K562 (cell line): ENCODE data around the gene PPM1F. TPM values are rescaled to one million over a fixed set of nuclear protein-coding genes. Genes with fewer than 3 reads are reported as not detected.
A peak's percentile ranks its signal among the peaks of the same experiment; 100 is the strongest.

Experiments used
- BHLHE40 ChIP-seq: IDR thresholded peaks from 2 replicates; pipeline ENCODE4 v1.6.1; 2011; ENCODE audit warnings: low read length, improper control_type of control experiment
- CBX2 ChIP-seq: fragments of 200-600 bp; sonication (generic); IDR thresholded peaks from one replicate; pipeline ENCODE4 v1.6.1; 2012; ENCODE audit warnings: mild to moderate bottlenecking, low read length, inconsistent platforms; ENCODE audit not compliant: insufficient read depth, poor library complexity, severe bottlenecking
- CHD4 ChIP-seq: fragments of 200-600 bp; sonication (generic); IDR thresholded peaks from 3 replicates; pipeline ENCODE4 v1.6.1; 2012; ENCODE audit warnings: low read depth, mild to moderate bottlenecking, mixed read lengths, low read length, inconsistent platforms; ENCODE audit not compliant: insufficient read depth, insufficient replicate concordance, poor library complexity, severe bottlenecking
- HOMEZ ChIP-seq: fragments of 250-450 bp; sonication (Bioruptor Pico); IDR thresholded peaks from 2 replicates; pipeline ENCODE4 v1.4.0; 2020; ENCODE audit warnings: mild to moderate bottlenecking, moderate library complexity
- KLF6 ChIP-seq: fragments of 250-450 bp; sonication (Bioruptor Pico); IDR thresholded peaks from 2 replicates; pipeline ENCODE4 v1.4.0; 2020; ENCODE audit warnings: mild to moderate bottlenecking, moderate library complexity, borderline replicate concordance
- MAFK ChIP-seq: IDR thresholded peaks from 2 replicates; pipeline ENCODE4 v1.6.1; 2011; ENCODE audit warnings: low read length, improper control_type of control experiment
- MECOM ChIP-seq: fragments of 250-450 bp; sonication (Bioruptor Pico); IDR thresholded peaks from 2 replicates; pipeline ENCODE4 v1.8.0; 2022; ENCODE audit warnings: inconsistent platforms
- MTA1 ChIP-seq: fragments of 450-650 bp; IDR thresholded peaks from 2 replicates; pipeline ENCODE4 v1.6.1; 2017; ENCODE audit warnings: borderline replicate concordance
- NR3C1 ChIP-seq: sonication (generic); formaldehyde crosslinking; IDR thresholded peaks from 2 replicates; pipeline ENCODE4 v1.8.1; 2022; ENCODE audit warnings: missing genetic modification reagents
- RBFOX2 ChIP-seq: fragments of 200-400 bp; formaldehyde crosslinking; IDR thresholded peaks from 2 replicates; pipeline ENCODE4 v1.6.1; 2017; ENCODE audit warnings: low read depth, mild to moderate bottlenecking, low read length, moderate library complexity
- TCF15 ChIP-seq: fragments of 250-450 bp; sonication (Bioruptor Pico); IDR thresholded peaks from 2 replicates; pipeline ENCODE4 v1.8.0; 2022; ENCODE audit warnings: moderate library complexity, mild to moderate bottlenecking, inconsistent platforms
- TCFL5 ChIP-seq: fragments of 250-450 bp; sonication (Bioruptor Pico); conservative IDR thresholded peaks from 2 replicates; pipeline ENCODE4 v1.6.1; 2021; ENCODE audit warnings: mild to moderate bottlenecking, moderate library complexity, matching md5 sums
- TEAD4 ChIP-seq, 2 experiments: sonication (generic) in 1 of 2; formaldehyde crosslinking in 1 of 2; IDR thresholded peaks; 2 replicates each; pipeline versions ENCODE4 v1.6.1 to v1.8.0; 2012 to 2022; ENCODE audit warnings: borderline replicate concordance in 1 of 2, inconsistent platforms in 1 of 2, low read length in 1 of 2, mild to moderate bottlenecking in 1 of 2, missing genetic modification reagents in 1 of 2
- TFAP4 ChIP-seq: sonication (generic); formaldehyde crosslinking; IDR thresholded peaks from 2 replicates; pipeline ENCODE4 v1.8.0; 2022; ENCODE audit warnings: missing genetic modification reagents, mild to moderate bottlenecking, moderate library complexity, borderline replicate concordance
- ZBTB7A ChIP-seq: IDR thresholded peaks from 2 replicates; pipeline ENCODE4 v1.6.1; 2011; ENCODE audit warnings: low read depth, mild to moderate bottlenecking, low read length, moderate library complexity, borderline replicate concordance; ENCODE audit not compliant: control insufficient read depth
- ZNF408 ChIP-seq: fragments of 250-450 bp; sonication (Bioruptor Pico); IDR thresholded peaks from 2 replicates; pipeline ENCODE4 v1.4.0; 2020; ENCODE audit warnings: low read depth, mild to moderate bottlenecking, moderate library complexity
- polyA plus RNA-seq, 8 experiments: library from polyadenylated mRNA; depleted of rRNA in 4 of 8; stranded (reverse) in 5 of 8; unstranded in 3 of 8; fragments of >200 nt; fragmentation: Nextera tagmentation in 2 of 8; fragmentation: Illumina TruSeq in 1 of 8; extraction: Ambion mirVana in 2 of 8; extraction: Trizol in 1 of 8; gene quantifications; 2 replicates each; pipeline versions ENCODE4 v1.2.1 to v1.2.3, GENCODE V29; 2011 to 2014; ENCODE audit warnings: inconsistent platforms in 1 of 8, missing spikeins in 1 of 8
- total RNA-seq, 7 experiments: library from RNA; depleted of rRNA in 6 of 7; stranded (reverse); fragments of >200 nt in 6 of 7; fragmentation: Illumina TruSeq in 2 of 7; extraction: Trizol in 2 of 7; gene quantifications; 2 replicates each; pipeline versions ENCODE4 v1.2.1 to v1.2.3, GENCODE V29; 2011 to 2021; ENCODE audit warnings: low replicate concordance in 1 of 7
- TF ChIP-seq, protein P1 (sequence below): IDR thresholded peaks from 3 replicates; pipeline ENCODE4 v1.6.1; 2011; ENCODE audit warnings: borderline replicate concordance, mild to moderate bottlenecking, moderate library complexity; ENCODE audit not compliant: insufficient read length; ENCODE audit errors: extremely low read depth
- TF ChIP-seq, protein P2 (sequence below), 2 experiments: fragments of 450-650 bp in 1 of 2; sonication (generic) in 1 of 2; formaldehyde crosslinking in 1 of 2; IDR thresholded peaks in 1 of 2; conservative IDR thresholded peaks in 1 of 2; 2 replicates each; pipeline versions ENCODE4 v1.6.1 to v1.8.1; 2016 to 2023; ENCODE audit warnings: mild to moderate bottlenecking in 2 of 2, moderate library complexity in 2 of 2, inconsistent platforms in 1 of 2, missing genetic modification reagents in 1 of 2

PPM1F gene
- total and polyA plus RNA-seq, 9 of the 15 experiments (the other 6 are each of a cell fraction or from before 2014, with no cell fraction given): 2.1 to 159 (median 64.0) TPM

GRCh38 chr22:21918466-21919185, 34.0 kb downstream of the PPM1F start (continued):
- TF ChIP-seq MAFK (no peak), TCFL5 (CRISPR knock-in tag) (no peak), KLF6 (CRISPR knock-in tag) (no peak), MECOM (CRISPR knock-in tag) (no peak), ZBTB7A (0 out of 2 replicates have a peak, but pooled peaks have one; percentile 45), RBFOX2 (no peak), TFAP4 (no peak), CBX2 (no peak), ZNF408 (CRISPR knock-in tag) (no peak), TEAD4 (IDR thresholded peaks at IDR 0.05; ENCODE audit: low read length) (no peak), TEAD4 (CRISPR knock-in tag; IDR thresholded peaks at IDR 0.05; ENCODE audit: borderline replicate concordance) (0 out of 2 replicates have a peak, but pooled peaks have one; percentile 36), HOMEZ (CRISPR knock-in tag) (0 out of 2 replicates have a peak, but pooled peaks have one; percentile 43), TCF15 (CRISPR knock-in tag) (no peak), CHD4 (no peak), BHLHE40 (no peak), MTA1 (no peak), NR3C1 (0 out of 2 replicates have a peak, but pooled peaks have one; percentile 39)
- TF ChIP-seq, protein P1, sequence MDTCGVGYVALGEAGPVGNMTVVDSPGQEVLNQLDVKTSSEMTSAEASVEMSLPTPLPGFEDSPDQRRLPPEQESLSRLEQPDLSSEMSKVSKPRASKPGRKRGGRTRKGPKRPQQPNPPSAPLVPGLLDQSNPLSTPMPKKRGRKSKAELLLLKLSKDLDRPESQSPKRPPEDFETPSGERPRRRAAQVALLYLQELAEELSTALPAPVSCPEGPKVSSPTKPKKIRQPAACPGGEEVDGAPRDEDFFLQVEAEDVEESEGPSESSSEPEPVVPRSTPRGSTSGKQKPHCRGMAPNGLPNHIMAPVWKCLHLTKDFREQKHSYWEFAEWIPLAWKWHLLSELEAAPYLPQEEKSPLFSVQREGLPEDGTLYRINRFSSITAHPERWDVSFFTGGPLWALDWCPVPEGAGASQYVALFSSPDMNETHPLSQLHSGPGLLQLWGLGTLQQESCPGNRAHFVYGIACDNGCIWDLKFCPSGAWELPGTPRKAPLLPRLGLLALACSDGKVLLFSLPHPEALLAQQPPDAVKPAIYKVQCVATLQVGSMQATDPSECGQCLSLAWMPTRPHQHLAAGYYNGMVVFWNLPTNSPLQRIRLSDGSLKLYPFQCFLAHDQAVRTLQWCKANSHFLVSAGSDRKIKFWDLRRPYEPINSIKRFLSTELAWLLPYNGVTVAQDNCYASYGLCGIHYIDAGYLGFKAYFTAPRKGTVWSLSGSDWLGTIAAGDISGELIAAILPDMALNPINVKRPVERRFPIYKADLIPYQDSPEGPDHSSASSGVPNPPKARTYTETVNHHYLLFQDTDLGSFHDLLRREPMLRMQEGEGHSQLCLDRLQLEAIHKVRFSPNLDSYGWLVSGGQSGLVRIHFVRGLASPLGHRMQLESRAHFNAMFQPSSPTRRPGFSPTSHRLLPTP: no peak
- TF ChIP-seq, protein P2, sequence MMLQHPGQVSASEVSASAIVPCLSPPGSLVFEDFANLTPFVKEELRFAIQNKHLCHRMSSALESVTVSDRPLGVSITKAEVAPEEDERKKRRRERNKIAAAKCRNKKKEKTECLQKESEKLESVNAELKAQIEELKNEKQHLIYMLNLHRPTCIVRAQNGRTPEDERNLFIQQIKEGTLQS (IDR thresholded peaks at IDR 0.05): no peak
- TF ChIP-seq, protein P2 (CRISPR knock-in tag; conservative IDR thresholded peaks at IDR 0.05): 0 out of 2 replicates have a peak, but pooled peaks have one; percentile 22
